Nephron progenitor cell (in vitro differentiated cells): ENCODE results near the gene LRRC7.
A peak's percentile ranks its signal among the peaks of the same experiment; 100 is the strongest.

ENCODE experiments used
- DNase-seq: peaks from one replicate; pipeline ENCODE4 v3.0.0; 2021
- H3K27ac Mint-ChIP-seq: 2 replicates; pipeline ENCODE4 v1.8.0; 2021; ENCODE audit warnings: mild to moderate bottlenecking, moderate library complexity, mixed read lengths
- H3K27me3 Mint-ChIP-seq: 2 replicates; pipeline ENCODE4 v1.8.0; 2021; ENCODE audit warnings: mild to moderate bottlenecking, low read depth, mixed read lengths; ENCODE audit not compliant: poor library complexity
- H3K36me3 Mint-ChIP-seq: 2 replicates; pipeline ENCODE4 v1.8.0; 2021; ENCODE audit warnings: low read depth, mixed read lengths
- H3K4me1 Mint-ChIP-seq: 2 replicates; pipeline ENCODE4 v1.8.0; 2021; ENCODE audit warnings: mixed read lengths
- H3K4me3 Mint-ChIP-seq: 2 replicates; pipeline ENCODE4 v1.8.0; 2021; ENCODE audit warnings: mild to moderate bottlenecking, moderate library complexity, mixed read lengths
- H3K9me3 Mint-ChIP-seq: 2 replicates; pipeline ENCODE4 v1.8.0; 2021; ENCODE audit warnings: mild to moderate bottlenecking, moderate library complexity, mixed read lengths
- CTCF ChIP-seq: fragments of 200-600 bp; sonication (generic); IDR thresholded peaks from 2 replicates; pipeline ENCODE4 v1.5.0; 2021; ENCODE audit warnings: antibody characterized with exemption

Gene LRRC7

GRCh38 chr1:70112838-70113237 is 545.1 kb downstream of the LRRC7 start:
- no peak for DNase-seq
- no peak for TF ChIP-seq CTCF
- no peaks in the 10 kb centered on the region for H3K36me3 Mint-ChIP-seq
- H3K4me3 Mint-ChIP-seq, result no peak overlapping the region
- peaks cover 3% of the 10 kb centered on the region for H3K27me3 Mint-ChIP-seq
- no peaks in the 10 kb centered on the region for H3K4me1 Mint-ChIP-seq
- H3K9me3 Mint-ChIP-seq, result no peaks in the 10 kb centered on the region
- no peak overlapping the region for H3K27ac Mint-ChIP-seq

GRCh38 chr1:70115315-70115714 is 547.6 kb downstream of the LRRC7 start:
- no peak for TF ChIP-seq CTCF
- Mint-ChIP-seq H3K4me1 (no peaks in the 10 kb centered on the region), H3K36me3 (no peaks in the 10 kb centered on the region), H3K9me3 (no peaks in the 10 kb centered on the region), H3K4me3 (no peak overlapping the region), H3K27ac (no peak overlapping the region), H3K27me3 (peaks cover 9% of the 10 kb centered on the region)
- DNase-seq, result no peak

- Mint-ChIP-seq H3K4me1 (no peaks in the 10 kb centered on the region), H3K9me3 (no peaks in the 10 kb centered on the region), H3K36me3 (no peaks in the 10 kb centered on the region), H3K27ac (no peak overlapping the region), H3K4me3 (no peak overlapping the region), H3K27me3 (peaks cover 9% of the 10 kb centered on the region)
- TF ChIP-seq CTCF, result no peak
- DNase-seq, result no peak
Measured at GRCh38 chr1:70117046-70117445, 549.3 kb downstream of the LRRC7 start.

DNA sequence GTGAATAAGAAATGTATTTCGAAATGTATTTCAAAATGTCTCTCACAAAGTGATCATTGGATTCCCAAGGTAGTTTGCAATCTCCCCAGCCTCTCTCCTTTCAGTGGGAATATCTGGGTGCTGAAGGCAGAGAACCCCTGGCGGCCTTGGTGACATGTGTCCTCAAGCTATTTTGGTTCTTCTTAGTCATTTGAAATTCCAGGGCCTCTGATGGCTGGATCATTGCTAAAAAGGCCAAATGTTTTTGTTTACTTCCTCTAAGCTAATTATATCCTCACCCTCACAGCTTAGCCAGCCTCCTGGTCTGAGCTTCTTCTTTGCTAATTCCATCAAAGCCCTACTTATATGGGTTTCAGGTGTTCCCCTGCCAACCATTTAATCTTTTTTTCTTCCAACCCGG is 566.4 kb downstream of the LRRC7 start:
- no peak for TF ChIP-seq CTCF
- H3K27ac Mint-ChIP-seq, result no peak overlapping the region

GRCh38 chr1:70140343-70140742 is 572.6 kb downstream of the LRRC7 start:
- no peaks in the 10 kb centered on the region for H3K4me1 Mint-ChIP-seq
- no peak overlapping the region for H3K4me3 Mint-ChIP-seq
- H3K9me3 Mint-ChIP-seq, result no peaks in the 10 kb centered on the region
- H3K36me3 Mint-ChIP-seq, result no peaks in the 10 kb centered on the region
- H3K27ac Mint-ChIP-seq, result no peak overlapping the region
- DNase-seq, result no peak
- H3K27me3 Mint-ChIP-seq, result no peaks in the 10 kb centered on the region
- TF ChIP-seq CTCF, result no peak

More for the DNA sequence above, 566.4 kb downstream of the LRRC7 start:
- H3K4me3 Mint-ChIP-seq, result no peak overlapping the region
- H3K9me3 Mint-ChIP-seq, result no peaks in the 10 kb centered on the region
- DNase-seq, result no peak
- H3K4me1 Mint-ChIP-seq, result no peaks in the 10 kb centered on the region
- H3K36me3 Mint-ChIP-seq, result no peaks in the 10 kb centered on the region
- H3K27me3 Mint-ChIP-seq, result no peaks in the 10 kb centered on the region

- H3K4me3 Mint-ChIP-seq, result no peak overlapping the region
- no peak for TF ChIP-seq CTCF
- peak overlapping the region; percentile 51 for H3K27ac Mint-ChIP-seq
- H3K36me3 Mint-ChIP-seq, result no peaks in the 10 kb centered on the region
- no peak for DNase-seq
- H3K9me3 Mint-ChIP-seq, result no peaks in the 10 kb centered on the region
- no peaks in the 10 kb centered on the region for H3K4me1 Mint-ChIP-seq
- no peaks in the 10 kb centered on the region for H3K27me3 Mint-ChIP-seq
Measured at GRCh38 chr1:70140894-70141293, 573.2 kb downstream of the LRRC7 start.
